NCI-H2196 (cell line): ENCODE results near the gene MAN1C1.

Experiments
- DNase-seq: peaks from one replicate; lab custom pipeline; 2025; ENCODE audit not compliant: unreplicated experiment; lab: John Stamatoyannopoulos, UW

The MAN1C1 gene

DNA sequence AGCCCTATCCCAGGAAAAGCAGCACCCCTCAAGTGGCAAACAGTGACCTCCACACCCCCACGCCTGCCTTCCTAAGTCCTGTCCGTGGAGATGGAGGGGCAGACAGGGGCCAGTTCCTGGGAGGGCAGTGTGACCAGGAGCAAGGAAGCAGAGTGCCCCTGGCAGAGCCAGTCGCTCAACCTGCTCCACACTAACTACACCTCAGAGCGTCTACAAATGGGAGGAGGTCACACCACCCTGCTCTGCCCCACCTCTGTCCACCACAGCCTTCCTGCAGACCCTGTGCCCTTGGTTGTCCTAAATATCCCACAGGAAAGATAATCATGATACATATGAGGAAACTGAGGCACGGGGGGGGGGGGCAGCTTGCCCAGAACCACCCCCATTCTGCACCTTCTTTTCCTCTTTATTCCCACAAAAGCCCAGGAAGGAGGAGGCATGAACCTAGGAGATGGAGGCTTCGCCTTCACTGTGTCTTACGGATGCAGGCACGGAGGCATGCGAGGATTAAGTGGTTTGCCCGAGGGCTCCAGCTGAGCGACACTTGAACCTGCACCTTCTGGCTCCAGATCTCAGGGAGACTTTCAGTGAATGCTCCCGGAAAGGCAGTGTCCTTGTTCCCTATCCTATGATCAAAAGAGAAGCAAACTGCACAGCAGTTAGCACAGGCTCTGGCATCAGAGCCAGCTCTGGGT lies 140.7 kb downstream of the MAN1C1 start:
- DNase-seq: no peak

- DNase-seq: no peak
Measured at GRCh38 chr1:25757846-25758185, 141.2 kb downstream of the MAN1C1 start.

DNA sequence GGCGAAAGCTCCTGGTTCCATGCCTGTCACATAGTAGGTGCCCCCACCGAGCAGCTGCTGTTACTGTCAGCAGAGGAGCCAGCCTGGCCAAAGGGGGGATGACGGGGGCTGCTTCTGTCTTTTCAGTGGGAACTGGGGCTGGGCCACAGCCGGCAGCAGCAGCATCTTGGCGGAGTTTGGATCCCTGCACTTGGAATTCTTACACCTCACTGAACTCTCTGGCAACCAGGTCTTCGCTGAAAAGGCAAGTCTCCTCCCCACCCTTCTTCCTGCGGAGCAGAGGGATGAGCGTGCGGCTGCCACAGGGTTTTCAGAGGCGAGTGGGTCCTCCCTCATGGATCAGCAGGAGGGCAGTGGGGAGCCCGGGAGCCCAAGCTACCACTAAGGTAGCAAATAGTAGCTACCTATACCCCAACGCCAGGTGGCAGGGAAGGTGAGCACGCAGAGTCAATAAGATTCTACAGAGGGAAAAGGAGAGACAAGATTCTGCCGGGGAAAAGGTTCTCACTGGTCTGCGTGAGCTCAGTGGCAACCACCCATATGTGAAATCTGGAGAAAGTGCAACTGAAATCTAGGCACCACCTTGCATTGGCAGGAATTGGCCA lies 142.0 kb downstream of the MAN1C1 start:
- no peak for DNase-seq

DNA sequence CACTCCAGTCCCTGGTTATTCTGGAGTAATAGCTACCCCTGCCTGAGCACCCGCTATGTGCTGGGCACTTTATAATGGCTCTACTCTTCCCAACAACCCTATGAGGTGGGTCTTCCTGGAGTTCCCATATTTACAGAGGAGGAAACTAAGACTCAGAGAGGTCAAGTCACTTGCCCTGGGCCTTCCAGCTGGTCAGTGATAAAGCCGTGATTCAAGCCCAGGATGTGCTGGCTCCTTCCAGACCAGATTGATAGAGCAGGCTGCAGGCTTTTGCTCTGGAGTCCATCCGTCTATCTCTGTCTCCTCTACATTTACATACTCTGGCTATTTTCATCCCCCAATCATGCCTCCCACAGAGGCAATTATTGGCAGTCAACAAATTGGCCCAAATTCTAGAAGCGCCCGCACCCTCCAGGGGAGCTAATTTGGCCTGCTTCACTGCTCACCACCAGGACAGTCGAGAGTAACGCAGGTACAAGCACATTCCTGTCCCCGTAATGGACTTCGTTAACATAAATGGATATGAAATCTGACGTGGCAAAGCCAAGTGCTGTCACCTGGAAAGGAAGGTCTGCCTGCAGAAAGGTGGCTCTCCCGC lies 143.6 kb downstream of the MAN1C1 start:
- no peak for DNase-seq

- no peak for DNase-seq
Measured at GRCh38 chr1:25760871-25761270, 144.3 kb downstream of the MAN1C1 start.

DNA sequence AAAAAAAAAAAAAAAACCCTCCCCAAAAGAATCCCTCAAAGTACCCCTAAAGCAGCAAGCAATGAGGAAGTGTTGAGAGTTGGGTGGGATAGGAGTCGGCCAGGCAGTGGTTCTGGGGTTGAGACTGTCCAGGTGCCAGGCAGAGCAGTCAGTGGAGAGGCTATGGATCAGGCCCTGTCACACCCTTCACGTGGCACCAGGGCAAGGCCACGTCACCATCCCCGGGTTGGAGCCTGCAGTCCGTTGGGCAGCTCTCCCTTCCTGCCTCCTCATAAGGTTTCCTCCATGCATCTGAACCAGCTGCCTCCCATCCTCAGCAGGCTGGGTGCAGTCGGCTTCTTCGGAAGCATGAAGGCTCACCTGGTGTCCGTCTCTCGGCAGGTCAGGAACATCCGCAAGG lies 146.9 kb downstream of the MAN1C1 start:
- no peak for DNase-seq

DNA sequence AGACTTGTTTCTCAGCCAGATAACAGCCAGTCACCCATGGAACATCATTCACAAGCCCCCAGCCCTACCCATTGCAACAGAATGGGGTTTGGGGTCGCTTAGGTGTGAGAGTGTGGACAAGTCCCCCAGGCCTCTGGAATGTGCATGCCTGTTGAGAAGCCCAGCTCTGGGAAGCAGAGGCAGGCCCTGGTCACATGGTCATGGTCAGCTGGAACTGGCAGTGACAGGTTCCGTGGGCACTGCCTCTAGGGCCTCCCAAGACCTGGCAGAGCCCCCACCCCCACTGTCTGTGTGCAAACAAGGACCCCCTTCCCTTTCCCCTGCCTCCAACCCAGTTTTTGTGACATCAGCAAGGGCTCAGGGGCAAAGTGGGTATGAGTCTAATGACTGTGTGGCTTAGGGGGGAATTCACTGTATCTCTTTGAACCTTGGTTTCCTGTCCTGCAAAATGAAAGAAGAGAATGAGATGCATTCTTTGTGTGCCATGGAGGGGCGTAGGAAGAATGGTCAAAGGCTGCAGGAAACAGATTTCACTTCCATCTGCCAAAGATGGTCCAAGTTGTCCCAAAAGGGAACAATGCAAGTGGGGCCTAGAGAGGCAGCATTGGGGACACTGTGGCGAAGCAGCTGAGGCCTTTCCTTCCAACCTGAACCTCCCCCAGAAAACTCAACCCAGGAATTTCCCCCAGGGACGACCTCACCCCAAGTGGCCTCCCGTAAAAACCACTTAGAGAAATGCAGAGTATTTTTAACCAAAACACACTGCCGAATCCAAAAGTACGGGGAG lies 148.7 kb downstream of the MAN1C1 start:
- DNase-seq: no peak

DNA sequence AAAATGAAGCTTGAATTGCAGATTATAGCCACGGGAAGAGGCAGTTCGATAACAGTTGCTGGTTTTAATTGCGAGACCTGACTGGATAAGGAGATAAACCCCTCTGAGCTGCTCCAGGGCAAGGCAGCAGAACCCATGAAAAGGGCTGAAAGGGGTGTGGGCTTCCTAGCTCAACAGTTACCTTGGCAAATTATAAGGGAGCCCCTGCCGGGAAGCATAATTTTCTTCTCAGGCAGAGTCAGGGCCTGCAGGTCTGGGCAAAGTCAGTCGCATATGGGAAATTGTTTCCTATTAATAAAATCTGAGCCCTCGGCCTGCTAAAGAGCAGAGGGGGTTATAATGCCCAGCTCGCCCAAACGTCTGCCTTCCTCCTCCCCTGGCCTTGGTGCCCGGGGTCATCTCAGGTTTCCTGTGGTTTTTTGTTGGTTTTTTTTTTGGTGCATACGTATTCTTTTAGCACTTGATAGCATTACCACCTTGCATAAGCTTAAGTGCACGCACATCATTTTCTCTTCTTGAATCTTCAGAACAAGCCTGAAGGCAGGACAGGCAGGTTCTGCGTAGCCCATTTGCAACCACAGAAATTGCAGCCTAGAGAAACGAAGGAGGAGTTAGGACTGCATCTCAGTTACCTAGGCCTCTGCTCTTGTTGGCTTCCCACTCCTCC lies 149.5 kb downstream of the MAN1C1 start:
- DNase-seq: peak; percentile 45

DNA sequence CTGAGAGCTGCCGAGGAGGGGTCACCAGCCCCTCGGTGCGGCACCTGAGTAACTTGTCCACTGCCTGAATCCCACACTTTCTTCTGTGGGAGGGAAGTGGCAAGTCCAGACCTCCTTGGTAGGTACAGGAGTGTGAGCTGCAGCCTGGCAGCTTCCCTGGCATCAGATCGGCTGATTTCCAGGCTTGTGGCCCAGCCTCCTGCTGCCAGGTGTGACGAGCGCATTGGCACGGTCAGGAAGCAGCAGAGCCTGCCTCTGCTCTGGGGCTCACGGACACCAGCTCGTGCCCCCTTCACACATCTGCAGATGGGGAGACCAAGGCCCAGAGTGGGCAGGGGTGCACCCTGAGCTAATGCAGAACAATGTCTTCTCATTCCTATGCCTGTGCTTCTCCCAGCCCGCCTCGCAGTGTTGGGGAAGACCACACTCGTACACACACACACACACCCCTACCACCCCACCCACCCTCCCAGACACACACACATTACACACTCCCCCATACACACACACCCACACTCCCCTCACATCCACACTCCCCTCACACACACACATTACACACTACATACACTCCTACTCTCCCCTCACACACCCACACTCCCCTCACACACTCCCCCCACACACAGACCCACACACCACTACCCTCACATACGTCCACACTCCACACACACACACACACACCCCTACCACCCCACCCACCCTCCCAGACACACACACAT lies 150.3 kb downstream of the MAN1C1 start:
- peak; percentile 75 for DNase-seq

GRCh38 chr1:25767437-25767770 lies 150.8 kb downstream of the MAN1C1 start:
- no peak for DNase-seq

- no peak for DNase-seq
Measured at GRCh38 chr1:25768999-25769398, 152.4 kb downstream of the MAN1C1 start.

DNA sequence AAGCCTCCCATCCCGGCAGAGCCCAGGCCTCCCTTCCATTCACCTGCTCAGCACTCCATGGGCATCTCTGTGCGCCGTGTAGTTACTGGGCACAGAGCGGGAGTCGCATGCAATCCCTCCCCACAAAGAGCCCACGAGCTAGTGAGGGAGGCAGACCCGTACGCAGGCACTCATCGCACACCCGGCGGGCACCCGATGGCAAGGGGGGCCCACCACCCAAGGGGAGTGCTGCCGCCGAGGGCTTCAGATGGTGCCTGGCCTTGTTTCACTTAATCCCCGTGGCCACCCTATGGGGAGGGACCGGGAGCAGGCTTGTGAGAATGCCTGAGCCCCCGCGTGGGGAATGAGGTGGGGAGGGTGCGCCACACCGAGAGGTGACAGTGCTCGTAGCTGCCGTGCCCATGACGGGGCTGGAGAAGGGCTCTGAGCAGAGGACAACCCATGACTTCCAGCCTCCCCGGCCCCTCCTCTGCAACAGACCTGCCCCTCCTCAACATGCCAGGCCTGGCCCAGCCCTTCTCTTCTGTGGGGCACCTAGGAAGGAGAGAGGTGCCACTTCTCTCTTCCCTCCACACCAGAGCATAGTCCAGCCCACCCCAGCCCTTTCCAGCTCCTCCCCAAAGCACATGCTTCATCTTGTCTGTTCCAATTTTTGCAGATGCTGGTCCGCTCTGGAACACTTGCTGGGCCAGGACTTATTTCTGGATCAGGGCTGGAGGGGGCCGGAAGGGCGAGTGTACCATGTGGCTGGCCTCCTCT lies 153.2 kb downstream of the MAN1C1 start:
- no peak for DNase-seq

- no peak for DNase-seq
Measured at GRCh38 chr1:25770541-25771220, 154.1 kb downstream of the MAN1C1 start.

DNA sequence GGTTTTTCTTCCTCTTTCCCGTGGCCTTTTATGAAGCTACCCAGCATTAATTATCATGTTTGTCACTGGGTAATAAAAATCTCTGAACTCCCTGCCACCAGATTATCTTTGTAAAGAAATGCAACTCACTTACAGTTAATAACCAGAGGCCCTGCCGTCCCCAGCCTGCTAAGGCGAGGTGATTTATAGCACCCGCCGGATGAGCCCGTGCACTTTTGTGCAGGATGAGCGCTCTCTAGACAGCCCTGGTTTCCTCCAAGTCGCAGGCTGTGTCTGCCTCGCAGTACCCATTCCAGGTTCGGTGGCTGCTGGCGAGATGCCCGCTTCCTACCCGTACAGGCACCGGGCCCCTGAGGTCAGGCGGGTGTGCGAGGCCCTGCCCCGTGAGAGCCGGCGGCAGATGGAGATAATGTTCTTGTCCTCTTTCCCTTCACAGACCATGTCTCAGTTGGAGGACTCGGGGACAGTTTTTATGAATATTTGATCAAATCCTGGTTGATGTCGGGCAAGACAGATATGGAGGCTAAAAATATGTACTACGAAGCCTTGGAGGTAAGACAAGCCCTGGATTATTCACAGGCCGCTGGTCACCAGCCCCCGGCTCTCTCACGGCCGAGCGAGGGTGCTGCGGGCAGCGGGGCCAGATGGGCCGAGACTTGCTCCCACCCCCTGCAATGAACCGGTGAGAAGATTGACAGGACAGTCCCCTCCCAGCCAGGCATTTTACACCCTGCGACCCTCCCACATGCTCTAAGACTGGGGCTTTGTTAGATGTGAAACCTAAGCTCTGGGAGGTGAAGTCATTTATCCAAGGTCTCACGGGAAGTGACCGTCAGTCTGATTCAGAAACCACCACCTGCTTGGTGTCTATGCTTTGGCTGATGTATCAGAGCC lies 154.9 kb downstream of the MAN1C1 start:
- DNase-seq: peak; percentile 39

GRCh38 chr1:25772164-25772563 lies 155.6 kb downstream of the MAN1C1 start:
- no peak for DNase-seq

GRCh38 chr1:25772692-25773245 lies 156.2 kb downstream of the MAN1C1 start:
- no peak for DNase-seq

- no peak for DNase-seq
Measured at GRCh38 chr1:25773441-25774125, 157.0 kb downstream of the MAN1C1 start.
